T-helper 17 cell (primary cell): ENCODE measurements around the gene LRRC58. TPM values are rescaled to one million over a fixed set of nuclear protein-coding genes. Genes with fewer than 3 reads are reported as not detected.

Source experiments
- ATAC-seq: fragments of 150-1000 bp; cut with Tn5 transposase; 2 replicates; pipeline ENCODE4 v1.10.0; 2021; ENCODE audit warnings: mild to moderate bottlenecking, moderate library complexity
- DNase-seq, 3 donors: peaks; one replicate each; pipeline versions ENCODE4 v3.0.0 to v3.0.0-alpha.2; 2020 to 2021
- H3K9me3 ChIP-seq: one replicate; pipeline ENCODE4 v1.7.0; 2013; ENCODE audit warnings: low read length, mild to moderate bottlenecking; ENCODE audit not compliant: control insufficient read depth, poor library complexity, severe bottlenecking
- H3K27ac Mint-ChIP-seq: one replicate; pipeline ENCODE4 v1.8.0; 2022; ENCODE audit warnings: mild to moderate bottlenecking, moderate library complexity, mixed read lengths
- H3K27me3 Mint-ChIP-seq: one replicate; pipeline ENCODE4 v1.8.0; 2022; ENCODE audit warnings: mixed read lengths
- H3K36me3 Mint-ChIP-seq: one replicate; pipeline ENCODE4 v1.8.0; 2022; ENCODE audit warnings: low read depth, mixed read lengths
- H3K4me1 Mint-ChIP-seq: one replicate; pipeline ENCODE4 v1.8.0; 2022; ENCODE audit warnings: mild to moderate bottlenecking, mixed read lengths
- H3K4me3 Mint-ChIP-seq: one replicate; pipeline ENCODE4 v1.8.0; 2022; ENCODE audit warnings: mild to moderate bottlenecking, moderate library complexity, mixed read lengths
- total RNA-seq, 4 donors: library from RNA in 2 of 4; stranded (reverse) in 2 of 4; gene quantifications; one replicate each; pipeline ENCODE4 v1.2.3 and lab custom pipeline; 2022 to 2026

Gene LRRC58
- total RNA-seq, 2 donors from 2014 or later = 14.1 to 15.4 TPM

- ATAC-seq = peak; percentile 23
- Mint-ChIP-seq H3K4me1 (peaks cover 3% of the 10 kb centered on the region), H3K27me3 (peaks cover 76% of the 10 kb centered on the region), H3K27ac (no peak within 1 kb of the TSS), H3K4me3 (peak within 1 kb of the TSS; percentile 53), H3K36me3 (peaks cover 3% of the 10 kb centered on the region)
- no peak for DNase-seq
- no peaks in the 10 kb centered on the region for H3K9me3 ChIP-seq
Measured at GRCh38 chr3:120284747-120285507, 64.2 kb downstream of the LRRC58 start, which contains the start of gene GPR156. Gene GPR156, minus strand, starts transcription at chr3:120285222. Its CDS starts 41,124 bp downstream, at chr3:120244098.

DNA sequence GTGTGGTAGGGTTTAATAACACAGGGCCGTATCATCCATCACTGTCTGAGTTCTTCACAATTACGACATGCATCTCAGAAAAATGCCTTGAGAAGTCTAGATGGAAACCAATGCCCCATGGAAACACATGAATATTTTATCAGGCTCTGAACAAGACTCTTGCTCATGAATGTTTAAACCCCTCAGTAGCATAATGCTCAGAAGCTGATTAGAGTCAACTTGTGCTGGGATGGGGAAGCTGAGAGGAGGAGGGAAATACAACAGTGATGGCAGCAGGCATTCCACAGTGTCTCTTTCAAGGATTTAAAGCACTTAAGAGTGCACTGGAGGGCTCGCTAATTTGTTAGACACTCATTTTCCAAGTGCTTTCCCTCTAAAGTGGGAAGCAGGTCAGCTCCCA lies 67.9 kb downstream of the LRRC58 start:
- ATAC-seq = no peak
- Mint-ChIP-seq H3K36me3 (peaks cover 7% of the 10 kb centered on the region), H3K27ac (no peak overlapping the region), H3K4me1 (peaks cover 3% of the 10 kb centered on the region), H3K27me3 (peaks cover 76% of the 10 kb centered on the region), H3K4me3 (no peak overlapping the region)
- no peaks in the 10 kb centered on the region for H3K9me3 ChIP-seq
- DNase-seq = no peak

DNA sequence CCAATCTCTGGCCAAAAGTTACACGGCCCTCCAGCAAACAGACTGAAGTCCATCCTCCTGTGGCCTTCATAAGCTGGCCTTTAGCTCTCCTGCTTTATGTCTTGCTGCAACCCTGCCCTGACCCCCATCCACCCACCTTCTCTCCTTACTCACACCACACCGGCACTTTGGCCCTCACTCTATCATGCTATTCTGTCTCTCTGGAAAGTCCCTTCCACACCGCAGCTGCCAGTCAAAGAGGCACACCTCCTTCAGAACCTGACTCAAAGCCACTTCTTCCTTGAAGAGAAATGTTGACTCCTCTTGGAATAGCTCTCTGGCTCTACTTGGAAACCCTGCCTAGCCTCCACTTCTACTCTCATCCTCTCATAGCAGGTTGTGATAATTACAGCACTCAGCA lies 68.6 kb downstream of the LRRC58 start:
- no peak overlapping the region for H3K4me3 Mint-ChIP-seq
- no peak overlapping the region for H3K27ac Mint-ChIP-seq
- H3K36me3 Mint-ChIP-seq = peaks cover 7% of the 10 kb centered on the region
- no peaks in the 10 kb centered on the region for H3K9me3 ChIP-seq
- no peak for ATAC-seq
- DNase-seq = no peak
- peaks cover 3% of the 10 kb centered on the region for H3K4me1 Mint-ChIP-seq
- peaks cover 76% of the 10 kb centered on the region for H3K27me3 Mint-ChIP-seq

- H3K4me3 Mint-ChIP-seq = no peak overlapping the region
- H3K27ac Mint-ChIP-seq = no peak overlapping the region
- H3K4me1 Mint-ChIP-seq = peaks cover 3% of the 10 kb centered on the region
- no peaks in the 10 kb centered on the region for H3K9me3 ChIP-seq
- no peak for ATAC-seq
- peaks cover 79% of the 10 kb centered on the region for H3K27me3 Mint-ChIP-seq
- DNase-seq = no peak
- peaks cover 7% of the 10 kb centered on the region for H3K36me3 Mint-ChIP-seq
Measured at GRCh38 chr3:120280026-120280425, 69.1 kb downstream of the LRRC58 start.

DNA sequence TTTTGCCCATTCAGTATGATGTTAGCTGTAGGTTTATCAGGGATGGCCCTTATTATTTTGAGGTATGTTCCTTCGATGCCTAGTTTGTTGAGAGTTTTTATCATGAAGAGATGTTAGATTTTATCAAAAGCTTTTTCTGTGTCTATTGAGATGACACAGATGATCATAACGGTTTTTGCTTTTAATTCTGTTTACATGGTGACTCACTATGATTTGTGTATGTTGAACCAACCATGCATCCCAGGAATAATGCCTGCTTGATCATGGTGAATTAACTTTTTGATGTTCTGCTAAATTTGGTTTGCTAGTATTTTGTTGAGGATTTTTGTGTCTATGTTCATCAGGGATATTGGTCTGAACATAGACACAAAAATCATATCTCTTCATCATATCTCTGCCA lies 72.4 kb downstream of the LRRC58 start:
- Mint-ChIP-seq H3K4me1 (no peaks in the 10 kb centered on the region), H3K4me3 (no peak overlapping the region), H3K27ac (no peak overlapping the region), H3K27me3 (peaks cover 56% of the 10 kb centered on the region), H3K36me3 (peaks cover 7% of the 10 kb centered on the region)
- no peaks in the 10 kb centered on the region for H3K9me3 ChIP-seq
- no peak for ATAC-seq
- no peak for DNase-seq

DNA sequence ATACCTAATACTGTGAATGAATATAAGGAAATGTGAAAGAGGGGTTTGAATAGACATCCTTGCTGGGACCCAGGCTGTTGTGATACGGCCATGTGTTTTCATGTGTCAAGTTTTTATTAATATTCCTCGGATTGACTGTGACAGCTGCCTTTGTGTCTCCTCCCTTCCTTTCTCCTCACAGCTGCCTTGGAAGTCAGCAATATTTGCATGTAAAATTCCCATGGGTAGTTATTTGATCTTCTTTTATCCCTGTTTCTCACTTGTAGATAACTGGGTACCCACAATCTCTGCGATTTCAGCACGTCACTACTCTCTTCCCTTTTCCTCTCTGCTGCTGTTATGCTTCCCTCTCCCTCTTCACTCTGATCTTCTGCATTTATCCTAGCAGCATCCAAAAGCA lies 73.5 kb downstream of the LRRC58 start:
- no peak for DNase-seq

DNA sequence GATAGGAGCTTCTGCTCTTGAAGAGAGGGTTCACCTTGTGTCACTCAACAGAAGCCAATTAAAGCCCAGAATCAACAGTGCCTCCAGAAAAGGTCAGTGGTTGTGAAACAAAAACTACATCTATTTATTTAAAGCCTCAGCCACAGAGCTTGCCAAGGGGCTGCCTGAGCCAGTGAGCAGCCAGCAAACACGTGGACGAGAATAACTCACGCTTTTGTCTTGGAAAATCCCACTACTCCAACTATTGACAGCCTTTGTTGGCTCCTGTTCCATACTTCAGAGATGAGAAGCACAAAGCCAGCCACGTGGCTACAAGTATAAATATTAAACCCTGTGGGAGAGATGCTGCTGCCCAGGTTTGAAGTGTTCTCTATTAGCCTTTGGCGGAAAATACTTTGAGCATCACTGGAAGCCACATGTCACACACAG lies 74.4 kb downstream of the LRRC58 start:
- peaks cover 42% of the 10 kb centered on the region for H3K27me3 Mint-ChIP-seq
- no peaks in the 10 kb centered on the region for H3K4me1 Mint-ChIP-seq
- ATAC-seq = no peak
- no peaks in the 10 kb centered on the region for H3K9me3 ChIP-seq
- H3K4me3 Mint-ChIP-seq = no peak overlapping the region
- H3K27ac Mint-ChIP-seq = no peak overlapping the region
- H3K36me3 Mint-ChIP-seq = peaks cover 4% of the 10 kb centered on the region
- DNase-seq = no peak

More for the DNA sequence above, 73.5 kb downstream of the LRRC58 start:
- Mint-ChIP-seq H3K27me3 (peaks cover 45% of the 10 kb centered on the region), H3K4me1 (no peaks in the 10 kb centered on the region), H3K27ac (no peak overlapping the region), H3K36me3 (peaks cover 4% of the 10 kb centered on the region), H3K4me3 (no peak overlapping the region)
- no peak for ATAC-seq
- no peaks in the 10 kb centered on the region for H3K9me3 ChIP-seq

Other genes starting within 250 kb of the LRRC58 start
- gene GPR156, start 64.1 kb downstream of the LRRC58 start, total RNA-seq = under 1 TPM; 0.10 to 0.50 TPM
- 10 to 100 TPM in 1 of 2 donors, 1 to 10 TPM in 1; 1.1 to 17.4 TPM for gene FSTL1, start 101.6 kb upstream of the LRRC58 start, total RNA-seq
- gene NDUFB4, start 247.0 kb upstream of the LRRC58 start, total RNA-seq = 10 to 100 TPM; 69.9 to 77.3 TPM